HG03520 (cell line): ENCODE data around the gene CD274.
"Not testable (repeated sequence)": the region's sequence is repeated elsewhere in the genome, so short reads cannot be mapped to it uniquely, and the experiment has no call there.

Source experiments
- ATAC-seq: cut with Tn5 transposase; IDR thresholded peaks from one replicate; pipeline ENCODE4 v1.9.1; 2021; ENCODE audit warnings: mild to moderate bottlenecking, moderate library complexity; ENCODE audit not compliant: unreplicated experiment

CD274 gene

DNA sequence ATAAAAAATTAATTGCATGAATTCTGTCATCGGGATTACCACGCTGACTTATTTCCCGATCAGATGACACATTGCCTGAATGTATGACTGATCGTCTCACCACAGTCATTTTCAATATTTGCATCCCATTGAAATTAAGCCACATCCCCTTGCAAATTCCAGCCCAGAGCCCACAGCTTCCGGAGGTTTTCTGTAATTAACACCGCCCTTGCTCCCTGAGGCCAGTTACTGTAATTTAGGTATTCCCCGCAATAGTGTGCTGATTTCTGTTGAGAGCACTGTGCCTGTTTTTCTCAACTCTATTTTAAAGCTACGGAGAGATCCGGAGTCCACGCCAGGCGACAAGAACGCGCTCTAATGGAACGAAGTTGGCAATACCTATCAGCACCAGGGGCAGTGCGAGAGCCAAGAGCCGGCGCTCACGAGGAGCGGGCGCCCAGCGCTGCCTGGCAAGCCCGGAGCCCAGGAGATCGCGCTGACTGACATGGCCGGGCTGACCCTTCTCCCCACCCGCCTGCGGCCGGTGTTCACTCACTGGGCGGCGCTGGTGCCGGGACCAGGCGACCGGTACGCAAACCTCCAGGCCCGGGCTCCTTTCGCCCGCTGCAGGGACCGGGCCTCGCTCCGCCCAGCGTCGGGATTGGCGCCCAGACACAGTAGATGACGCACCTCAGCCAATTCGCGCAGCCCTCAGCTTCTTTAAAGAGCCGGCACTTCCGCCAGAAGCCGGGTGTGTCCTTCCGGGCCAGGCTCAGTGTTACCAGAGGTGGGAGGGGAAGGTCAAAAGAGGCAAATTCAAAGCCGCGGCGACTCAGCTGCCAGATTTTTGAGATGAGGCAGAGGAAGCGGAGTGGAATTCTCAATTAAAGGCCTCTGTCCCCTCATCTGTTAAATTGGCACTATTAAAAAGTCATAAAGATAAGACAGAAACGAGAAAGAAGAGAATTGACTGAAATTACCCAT, 12.8 kb upstream of the CD274 start, which contains the start of gene PLGRKT:
Gene PLGRKT (minus strand): TSS at position 672 of the 963 bp plus-strand sequence. CDS start 5,948 bp downstream, outside the sequence.
- ATAC-seq = peak; percentile 79

DNA sequence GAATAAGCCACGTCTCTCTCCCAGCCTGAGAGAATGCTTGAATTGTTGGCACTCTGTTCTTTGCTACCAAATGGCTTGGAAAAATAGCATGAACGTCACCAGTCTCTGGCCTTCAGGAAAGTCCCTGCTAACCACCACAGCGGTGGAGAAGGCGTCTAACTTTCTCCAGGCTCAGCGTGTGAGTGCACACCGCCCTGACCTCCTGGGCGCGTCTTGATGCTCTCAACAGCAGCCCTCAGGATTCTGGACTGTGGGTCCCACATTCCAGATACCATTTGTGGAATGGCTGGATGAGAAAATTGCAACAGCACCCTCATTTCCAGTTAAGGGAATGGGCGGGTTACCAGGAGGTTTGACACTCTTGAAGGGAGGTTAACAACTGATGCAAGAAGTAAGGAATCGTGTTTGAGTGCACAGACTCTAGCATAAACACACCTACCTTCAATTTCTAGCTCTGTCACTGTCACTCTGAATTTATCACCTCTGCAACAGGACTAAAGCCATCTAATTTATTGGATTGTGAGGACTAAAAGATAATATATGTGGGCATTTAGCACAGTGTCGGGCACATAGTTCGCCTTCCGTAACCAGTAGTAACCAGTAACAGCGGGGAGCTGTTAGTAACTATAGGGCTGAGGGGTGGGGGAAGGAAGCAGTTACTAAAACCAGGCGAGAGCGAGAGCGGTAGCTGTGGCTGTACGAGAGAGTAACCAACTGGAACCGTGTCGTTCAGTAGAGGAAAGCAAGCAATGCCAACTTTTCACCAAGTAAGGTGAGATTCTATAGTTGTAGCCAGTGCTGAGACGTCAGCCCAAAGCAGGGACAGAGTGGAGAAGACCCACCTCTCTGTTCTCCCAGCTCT, 11.8 kb upstream of the CD274 start:
- ATAC-seq = peak; percentile 58

DNA sequence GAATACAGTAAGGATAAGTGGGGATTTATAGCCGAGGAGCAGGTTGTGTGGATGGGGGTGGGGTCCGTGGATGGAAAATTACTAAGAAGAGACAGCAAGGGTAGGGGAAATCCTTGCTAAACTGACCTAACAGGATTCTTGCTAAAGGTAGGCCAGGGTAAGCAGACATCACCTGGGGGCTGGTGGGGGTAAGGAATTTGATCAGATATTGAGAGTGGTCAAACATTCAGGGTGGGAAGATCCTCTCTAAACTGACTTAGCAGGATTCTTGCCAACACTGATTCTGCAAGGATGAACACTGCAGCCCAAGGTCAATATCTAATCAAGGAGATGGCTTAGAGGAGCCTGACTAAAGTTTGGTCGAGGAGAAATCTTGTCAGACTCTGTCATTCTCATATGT, 9.9 kb upstream of the CD274 start:
- ATAC-seq = no peak

DNA sequence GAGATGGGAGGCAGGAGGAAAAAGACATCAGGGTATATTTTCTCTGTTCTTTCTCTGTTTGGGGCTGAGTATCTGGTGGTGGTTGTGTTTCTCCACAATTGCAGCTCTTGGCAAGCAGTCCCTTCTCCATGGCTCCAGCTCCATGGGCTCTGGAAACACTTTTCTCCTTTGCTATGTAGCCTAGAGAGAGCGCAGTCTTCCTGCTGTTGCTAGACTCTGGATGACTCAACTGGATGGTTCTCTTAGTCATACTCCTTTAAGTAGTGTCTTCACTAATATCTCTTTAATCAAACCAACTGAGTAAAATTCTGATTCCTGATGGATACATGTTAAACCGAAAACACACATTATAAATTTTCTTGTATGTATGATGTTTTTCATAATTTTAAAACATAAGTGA, 9.3 kb upstream of the CD274 start:
- ATAC-seq = no peak

DNA sequence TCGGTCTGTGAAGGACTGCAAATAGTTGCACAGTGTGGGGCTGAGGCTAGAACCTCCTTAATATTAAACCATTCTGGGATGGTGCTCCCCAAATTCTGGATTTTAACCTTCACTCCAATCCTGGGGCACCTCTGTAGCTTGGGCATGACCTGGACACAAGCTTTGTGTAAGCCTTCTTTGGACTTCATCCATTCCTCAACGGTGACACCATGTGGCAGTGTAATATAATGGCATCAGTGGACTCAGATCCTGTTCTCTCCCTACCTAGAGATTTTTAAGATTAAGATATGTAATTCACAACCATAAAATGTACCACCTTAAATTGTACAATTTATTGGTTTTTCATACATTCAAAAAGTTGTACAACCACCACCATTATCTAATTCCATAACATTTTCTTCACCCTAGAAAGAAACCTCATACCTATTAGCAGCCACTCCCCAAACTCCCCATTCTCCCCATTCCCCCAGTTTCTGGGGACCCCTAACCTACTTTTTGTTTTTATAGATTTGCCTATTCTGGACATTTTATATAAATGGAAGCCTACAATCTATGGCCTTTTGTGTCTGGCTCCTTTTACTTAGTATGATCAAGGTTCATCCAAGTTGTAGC, 7.8 kb upstream of the CD274 start:
- ATAC-seq = no peak

DNA sequence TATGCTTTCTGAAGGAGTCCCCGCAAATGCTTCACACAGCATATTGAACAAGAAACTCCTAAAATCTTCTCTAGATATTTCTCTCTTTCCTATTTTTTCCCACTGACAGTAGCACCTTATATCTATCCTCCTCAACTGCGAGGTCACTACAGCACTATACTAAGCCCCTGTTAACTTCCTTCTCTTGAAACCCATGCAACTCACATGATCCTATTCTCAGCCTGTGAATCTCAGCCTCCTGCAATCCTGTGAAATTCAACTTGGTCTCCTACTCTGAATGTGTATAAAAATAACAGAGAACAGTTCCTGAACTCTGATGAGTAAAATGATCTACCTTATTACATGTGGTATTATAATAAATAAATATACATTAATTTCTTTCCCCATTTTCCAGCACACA, 6.5 kb upstream of the CD274 start:
- ATAC-seq = no peak

DNA sequence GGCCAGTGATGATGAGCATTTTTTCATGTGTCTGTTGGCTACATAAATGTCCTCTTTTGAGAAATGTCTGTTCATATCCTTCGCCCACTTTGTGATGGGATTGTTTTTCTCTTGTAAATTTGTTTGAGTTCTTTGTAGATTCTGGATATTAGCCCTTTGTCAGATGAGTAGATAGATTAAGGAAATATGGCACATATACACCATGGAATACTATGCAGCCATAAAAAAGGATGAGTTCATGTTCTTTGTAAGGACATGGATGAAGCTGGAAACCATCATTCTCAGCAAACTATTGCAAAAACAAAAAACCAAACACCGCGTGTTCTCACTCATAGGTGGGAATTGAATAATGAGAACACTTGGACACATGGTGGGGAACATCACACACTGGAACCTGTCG, 5.2 kb upstream of the CD274 start:
- not testable (repeated sequence) for ATAC-seq

DNA sequence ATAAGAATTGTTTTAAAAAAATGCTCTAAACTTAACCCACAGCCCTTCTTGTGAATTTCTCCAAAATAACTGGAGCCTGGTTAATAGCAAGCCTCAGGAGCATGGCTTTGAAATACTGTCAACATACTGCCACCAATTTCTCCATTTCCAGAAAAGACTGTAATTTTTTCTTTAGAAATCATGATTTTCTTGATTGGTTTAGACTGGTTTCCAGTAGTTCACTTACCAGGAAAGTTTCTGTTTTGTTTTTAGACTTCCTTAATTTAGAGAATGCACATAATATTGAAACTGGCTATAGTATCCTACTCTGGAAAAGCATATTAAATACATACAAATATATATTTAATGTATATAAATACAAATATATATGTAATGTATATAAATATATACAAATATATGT, 4.5 kb upstream of the CD274 start:
- no peak for ATAC-seq

DNA sequence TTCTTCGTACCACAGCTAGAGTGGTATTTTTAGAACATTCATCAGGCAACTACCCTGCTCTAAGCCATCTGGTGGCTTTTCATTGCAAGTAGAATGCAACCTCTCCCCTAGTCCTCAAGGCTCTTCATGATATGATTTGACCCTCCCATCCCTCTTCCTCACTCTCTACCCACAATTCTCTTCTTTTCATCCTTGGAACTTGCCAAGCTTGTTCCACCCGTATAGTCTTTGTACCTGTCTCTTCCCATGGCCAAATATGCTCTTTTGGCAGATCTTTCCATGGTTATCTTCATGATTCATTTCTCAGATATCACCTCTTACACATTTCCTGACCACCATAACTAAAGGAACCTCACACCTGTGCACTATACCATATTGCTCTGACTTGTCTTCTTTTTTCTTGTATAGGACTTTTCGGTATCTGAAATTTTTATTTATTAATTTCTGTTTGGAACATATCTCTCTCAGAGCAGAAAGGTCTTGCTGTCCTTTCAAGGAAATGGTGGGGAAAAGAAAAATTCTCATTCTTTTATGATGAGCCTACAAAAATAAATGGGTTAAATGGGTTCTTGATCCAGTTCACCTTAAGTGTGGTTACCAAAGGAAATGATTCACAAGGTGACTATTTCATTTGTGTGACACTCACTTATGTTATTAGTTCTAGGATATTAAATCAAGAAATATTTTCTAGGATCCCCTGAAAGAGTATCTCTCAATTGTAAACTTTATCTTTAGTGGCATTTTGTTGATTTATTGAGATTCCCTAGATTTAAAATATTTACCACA, 3.7 kb upstream of the CD274 start:
- ATAC-seq = no peak

DNA sequence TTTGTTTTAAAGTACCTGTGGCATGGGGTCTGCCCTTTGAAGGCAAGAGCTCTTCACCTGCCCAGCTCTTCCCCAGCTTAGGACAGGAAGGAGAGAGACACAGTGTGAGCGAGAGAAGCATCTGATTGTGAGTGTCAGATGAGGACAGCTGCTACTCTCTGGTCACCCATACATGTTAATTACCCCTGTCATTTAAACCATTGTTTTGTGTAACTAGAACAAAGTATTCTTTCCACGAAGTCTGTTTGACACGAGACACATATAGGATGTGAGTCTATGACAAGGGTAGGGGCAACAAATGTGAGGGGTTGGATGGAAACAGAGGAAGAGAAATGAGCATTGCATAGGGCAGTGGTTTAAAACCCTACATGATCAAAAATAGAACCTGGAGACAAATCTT, 3.0 kb upstream of the CD274 start:
- no peak for ATAC-seq

DNA sequence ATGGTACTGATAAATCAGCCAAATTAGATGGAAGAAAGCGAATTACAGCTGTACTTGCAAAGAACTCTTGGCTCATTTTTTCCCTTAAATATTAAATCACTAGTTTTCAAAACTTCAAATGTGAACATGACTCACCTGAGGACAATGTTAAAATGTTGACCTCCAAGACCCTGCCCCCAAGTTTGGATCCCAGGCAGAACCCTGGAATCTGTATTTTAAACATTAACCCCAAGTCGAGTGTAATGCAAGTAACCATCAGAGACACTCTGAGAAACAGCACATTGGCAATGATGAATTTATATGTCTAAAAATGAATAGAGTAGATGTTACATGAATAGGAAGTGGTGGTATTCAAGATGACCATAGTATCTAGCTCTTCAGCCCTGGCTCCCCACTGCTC, 2.3 kb upstream of the CD274 start:
- no peak for ATAC-seq

DNA sequence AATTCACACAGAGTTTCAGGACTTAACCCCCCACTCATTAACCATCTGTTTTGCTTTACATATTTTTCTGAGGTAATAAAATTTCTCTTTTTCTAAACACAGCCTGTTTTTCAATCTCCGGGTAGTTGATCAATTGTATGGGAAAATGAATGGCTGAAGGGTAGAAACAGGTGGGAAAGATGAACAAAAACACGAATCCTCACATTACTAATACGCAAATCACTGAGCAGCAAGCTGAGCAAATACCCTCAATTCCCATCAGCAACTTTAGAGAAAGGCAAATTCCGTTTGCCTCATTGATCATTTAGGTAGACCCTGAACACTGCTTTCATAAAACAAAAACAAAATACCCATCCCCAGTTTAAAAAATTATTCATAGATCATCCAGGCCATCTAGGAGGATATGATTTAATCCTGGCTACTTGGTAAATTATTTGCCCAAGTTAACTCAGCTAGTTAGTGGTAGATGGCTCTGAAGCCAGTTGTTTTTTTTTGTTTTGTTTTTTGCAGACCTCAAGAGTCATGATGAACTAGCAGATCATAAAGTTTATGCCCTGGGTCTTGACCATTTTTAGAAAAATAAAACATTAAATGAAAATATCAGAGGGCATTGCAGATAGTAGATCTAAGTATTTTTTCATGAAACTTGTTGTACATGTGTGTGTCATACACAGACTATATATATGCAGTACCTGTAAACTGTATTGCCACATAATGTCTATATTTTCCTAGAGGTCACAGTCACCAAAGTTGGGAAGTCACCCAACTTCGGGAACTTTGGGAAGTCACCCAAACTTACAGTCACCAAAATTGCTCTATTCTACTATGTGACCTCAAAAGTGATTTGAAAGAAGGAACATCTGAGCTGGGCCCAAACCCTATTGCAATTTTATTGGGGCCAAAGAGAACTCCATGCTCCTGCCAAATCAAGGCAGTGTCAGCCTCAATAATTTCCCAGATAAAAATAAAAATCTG, 1.6 kb upstream of the CD274 start:
- ATAC-seq = no peak

DNA sequence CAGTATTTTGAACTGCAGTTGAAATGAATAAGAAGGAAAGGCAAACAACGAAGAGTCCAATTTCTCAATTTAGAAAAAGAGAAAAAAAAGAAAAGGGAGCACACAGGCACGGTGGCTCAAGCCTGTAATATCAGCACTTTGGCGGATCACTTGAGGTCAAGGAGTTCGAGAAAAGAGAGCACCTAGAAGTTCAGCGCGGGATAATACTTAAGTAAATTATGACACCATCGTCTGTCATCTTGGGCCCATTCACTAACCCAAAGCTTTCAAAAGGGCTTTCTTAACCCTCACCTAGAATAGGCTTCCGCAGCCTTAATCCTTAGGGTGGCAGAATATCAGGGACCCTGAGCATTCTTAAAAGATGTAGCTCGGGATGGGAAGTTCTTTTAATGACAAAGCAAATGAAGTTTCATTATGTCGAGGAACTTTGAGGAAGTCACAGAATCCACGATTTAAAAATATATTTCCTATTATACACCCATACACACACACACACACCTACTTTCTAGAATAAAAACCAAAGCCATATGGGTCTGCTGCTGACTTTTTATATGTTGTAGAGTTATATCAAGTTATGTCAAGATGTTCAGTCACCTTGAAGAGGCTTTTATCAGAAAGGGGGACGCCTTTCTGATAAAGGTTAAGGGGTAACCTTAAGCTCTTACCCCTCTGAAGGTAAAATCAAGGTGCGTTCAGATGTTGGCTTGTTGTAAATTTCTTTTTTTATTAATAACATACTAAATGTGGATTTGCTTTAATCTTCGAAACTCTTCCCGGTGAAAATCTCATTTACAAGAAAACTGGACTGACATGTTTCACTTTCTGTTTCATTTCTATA, 602 bp upstream of the CD274 start:
- ATAC-seq = no peak

DNA sequence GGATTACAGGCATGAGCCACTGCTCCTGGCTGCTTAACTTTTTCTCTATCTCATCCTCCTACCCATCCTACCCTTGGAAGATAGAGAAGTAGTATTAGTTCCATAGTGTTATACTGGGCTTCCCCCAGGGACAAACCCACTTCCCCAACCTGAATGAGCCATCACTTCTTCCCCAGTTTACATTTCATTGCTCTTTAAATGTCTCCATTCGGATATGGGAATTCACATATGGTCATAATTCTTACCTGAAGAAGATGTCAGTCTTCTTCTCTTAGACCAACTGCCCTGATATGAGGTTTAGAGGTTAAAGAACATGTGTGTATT, 1.9 kb downstream of the CD274 start:
- ATAC-seq = no peak

DNA sequence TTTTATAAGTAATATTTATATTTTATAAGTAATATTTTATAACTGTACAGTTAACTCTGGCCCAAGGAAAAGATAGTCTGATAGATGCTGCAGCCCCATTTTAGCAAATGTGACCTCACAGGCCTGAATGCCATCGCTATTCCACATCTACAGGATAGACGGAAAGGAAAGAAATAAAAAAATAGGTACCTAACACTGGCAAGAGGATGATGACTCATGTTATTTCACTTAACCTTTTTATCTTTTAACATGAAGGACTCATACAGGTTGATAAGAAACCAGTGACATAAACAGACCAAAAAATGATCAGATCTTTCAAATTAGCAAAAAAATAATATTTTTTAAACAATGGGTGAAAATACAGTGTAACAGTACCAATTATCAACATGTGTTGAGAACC, 2.7 kb downstream of the CD274 start:
- no peak for ATAC-seq

DNA sequence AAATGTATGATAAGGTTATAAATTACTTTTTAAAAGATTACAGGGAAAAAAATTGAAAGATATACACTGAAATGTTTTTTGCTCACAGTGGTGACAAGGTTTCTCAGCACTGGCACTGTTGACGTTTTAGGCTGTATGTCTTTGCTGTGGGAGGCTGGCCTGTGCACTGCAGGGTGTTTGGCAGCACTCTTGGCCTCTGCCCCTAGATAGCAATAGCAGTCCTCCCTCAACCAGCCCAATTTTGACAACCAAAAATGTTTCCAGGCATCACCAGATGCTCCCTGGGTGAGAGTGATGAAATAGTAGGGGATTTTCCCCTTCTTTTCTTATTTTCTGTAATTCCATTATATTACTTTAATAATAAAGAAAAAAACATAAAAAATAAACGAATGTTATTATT, 3.3 kb downstream of the CD274 start:
- ATAC-seq = peak; percentile 28

DNA sequence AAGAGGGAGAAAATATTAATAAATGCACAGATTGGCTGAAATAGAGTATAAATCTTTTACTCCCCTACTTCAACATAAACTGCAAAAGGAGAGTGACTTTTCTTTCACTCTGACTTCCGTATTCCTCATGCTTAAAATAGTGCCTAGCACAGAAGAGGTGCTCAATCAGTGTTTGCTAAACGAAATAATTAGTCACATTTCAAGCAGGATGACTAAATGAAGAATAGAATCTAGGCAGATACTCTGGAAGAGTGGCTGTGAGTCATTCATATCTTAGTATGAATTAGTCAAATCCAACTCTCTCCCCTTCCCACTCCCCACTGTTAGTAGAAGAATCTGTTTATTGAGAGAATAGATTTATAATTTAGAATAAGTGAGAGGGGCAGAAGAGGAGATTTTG, 4.8 kb downstream of the CD274 start:
- ATAC-seq = no peak

DNA sequence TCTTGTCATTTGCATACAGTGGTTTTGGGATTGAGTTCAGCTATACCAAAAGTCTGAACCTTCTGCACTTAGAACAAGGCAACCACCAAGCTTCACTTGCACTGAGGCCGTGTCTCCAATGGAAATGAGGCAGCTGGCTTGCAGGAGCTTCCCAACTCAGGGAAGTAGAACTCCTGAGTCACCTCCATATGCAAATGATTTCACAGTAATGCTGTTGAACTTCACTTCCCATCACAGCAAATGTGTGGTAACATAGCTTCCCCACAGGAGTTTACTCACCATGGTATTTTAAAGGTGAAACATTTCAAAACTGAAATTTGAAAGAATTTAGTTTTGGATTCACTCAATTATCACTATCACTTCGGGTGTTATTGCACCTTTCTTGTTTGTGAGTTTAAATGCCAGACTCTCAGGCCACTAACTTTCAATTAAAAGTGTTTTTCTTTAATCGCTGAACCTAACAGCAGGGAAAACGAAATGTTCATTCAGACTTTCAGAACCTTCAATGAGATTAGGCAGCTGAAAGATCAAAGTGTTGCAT, 9.0 kb downstream of the CD274 start:
- no peak for ATAC-seq
